HepG2 (cell line): ENCODE measurements around the gene RASL10A. TPM values are rescaled to one million over a fixed set of nuclear protein-coding genes. Genes with fewer than 3 reads are reported as not detected.

ENCODE experiments used
- ATF7 ChIP-seq, 2 experiments: fragments of 450-650 bp in 1 of 2; sonication (generic) in 1 of 2; formaldehyde crosslinking in 1 of 2; IDR thresholded peaks; 2 replicates each; pipeline versions ENCODE4 v1.4.0 to v1.6.1; 2016 to 2020; ENCODE audit warnings: antibody characterized with exemption in 1 of 2, mild to moderate bottlenecking in 1 of 2, missing genetic modification reagents in 1 of 2
- CCDC6 ChIP-seq: sonication (generic); formaldehyde crosslinking; IDR thresholded peaks from 2 replicates; pipeline ENCODE4 v1.8.1; 2022; ENCODE audit warnings: mild to moderate bottlenecking, missing genetic modification reagents, moderate library complexity
- HNF4G ChIP-seq, 2 experiments: sonication (generic) in 1 of 2; formaldehyde crosslinking in 1 of 2; IDR thresholded peaks; 2 replicates each; pipeline versions ENCODE4 v1.4.0 to v1.6.1; 2011 to 2020; ENCODE audit warnings: borderline replicate concordance in 2 of 2, low read depth in 2 of 2, mild to moderate bottlenecking in 2 of 2, low read length in 1 of 2, missing genetic modification reagents in 1 of 2, moderate library complexity in 1 of 2
- HNRNPH1 ChIP-seq: fragments of 200-400 bp; formaldehyde crosslinking; optimal IDR thresholded peaks from 2 replicates; pipeline ENCODE3; 2017; ENCODE audit warnings: mild to moderate bottlenecking, low read depth, low read length
- HNRNPUL1 ChIP-seq: fragments of 200-400 bp; formaldehyde crosslinking; IDR thresholded peaks from 2 replicates; pipeline ENCODE4 v1.6.1; 2017; ENCODE audit warnings: low read depth, mild to moderate bottlenecking, low read length, moderate library complexity
- HOXA3 ChIP-seq: sonication (generic); formaldehyde crosslinking; IDR thresholded peaks from 2 replicates; pipeline ENCODE4 v1.5.0; 2020; ENCODE audit warnings: missing genetic modification reagents
- KLF13 ChIP-seq: sonication (generic); formaldehyde crosslinking; IDR thresholded peaks from 2 replicates; pipeline ENCODE4 v1.4.0; 2020; ENCODE audit warnings: mild to moderate bottlenecking, missing genetic modification reagents
- KMT2A ChIP-seq: sonication (generic); formaldehyde crosslinking; IDR thresholded peaks from 2 replicates; pipeline ENCODE4 v1.4.0; 2020; ENCODE audit warnings: missing genetic modification reagents
- POLR2AphosphoS5 ChIP-seq: IDR thresholded peaks from 2 replicates; pipeline ENCODE4 v1.6.1; 2012; ENCODE audit warnings: low read depth, low read length
- TBL1XR1 ChIP-seq: fragments of 150-350 bp; IDR thresholded peaks from 2 replicates; pipeline ENCODE4 v1.6.1; 2014; ENCODE audit warnings: borderline replicate concordance, low read length; ENCODE audit not compliant: partially characterized antibody
- ZNF142 ChIP-seq: sonication (generic); formaldehyde crosslinking; IDR thresholded peaks from 2 replicates; pipeline ENCODE4 v1.4.0; 2020; ENCODE audit warnings: missing genetic modification reagents
- ZNF264 ChIP-seq: sonication (generic); formaldehyde crosslinking; IDR thresholded peaks from 2 replicates; pipeline ENCODE4 v1.4.0; 2020; ENCODE audit warnings: missing genetic modification reagents
- ZNF367 ChIP-seq: sonication (generic); formaldehyde crosslinking; IDR thresholded peaks from 2 replicates; pipeline ENCODE4 v1.4.0; 2020; ENCODE audit warnings: missing genetic modification reagents, borderline replicate concordance
- ZNF501 ChIP-seq: sonication (generic); formaldehyde crosslinking; IDR thresholded peaks from 2 replicates; pipeline ENCODE4 v1.5.1; 2020; ENCODE audit warnings: mild to moderate bottlenecking, moderate library complexity, missing genetic modification reagents
- ZNF605 ChIP-seq: sonication (generic); formaldehyde crosslinking; IDR thresholded peaks from 2 replicates; pipeline ENCODE4 v1.8.0; 2022; ENCODE audit warnings: mild to moderate bottlenecking, missing genetic modification reagents
- ZNF780A ChIP-seq: sonication (generic); formaldehyde crosslinking; IDR thresholded peaks from 2 replicates; pipeline ENCODE4 v1.8.0; 2022; ENCODE audit warnings: mild to moderate bottlenecking, missing genetic modification reagents, moderate library complexity
- ZSCAN9 ChIP-seq: IDR thresholded peaks from 2 replicates; pipeline ENCODE4 v1.6.1; 2016; ENCODE audit warnings: borderline replicate concordance
- polyA plus RNA-seq, 8 experiments: library from polyadenylated mRNA; depleted of rRNA in 3 of 8; stranded (reverse) in 7 of 8; unstranded in 1 of 8; fragments of >200 nt; fragmentation: Illumina TruSeq in 4 of 8; extraction: Trizol in 4 of 8; gene quantifications; 2 replicates each; pipeline versions ENCODE4 v1.2.1 to v1.2.3, GENCODE V29; 2011 to 2016; ENCODE audit warnings: low read depth in 4 of 8, missing spikeins in 1 of 8, mixed read lengths in 1 of 8; ENCODE audit not compliant: insufficient read depth in 1 of 8
- total RNA-seq, 5 experiments: library from RNA; depleted of rRNA; stranded (reverse); fragments of >200 nt; fragmentation: Illumina TruSeq; extraction: Trizol; gene quantifications; 2 replicates each; pipeline ENCODE4 v1.2.3, GENCODE V29; 2016; ENCODE audit warnings: low read depth in 1 of 5
- TF ChIP-seq, protein P1 (sequence below): sonication (generic); formaldehyde crosslinking; IDR thresholded peaks from 2 replicates; pipeline ENCODE4 v1.4.0; 2020; ENCODE audit warnings: missing genetic modification reagents
- TF ChIP-seq, protein P2 (sequence below): sonication (generic); formaldehyde crosslinking; IDR thresholded peaks from 2 replicates; pipeline ENCODE4 v1.5.0; 2020; ENCODE audit warnings: mild to moderate bottlenecking, missing genetic modification reagents

RASL10A gene
- total and polyA plus RNA-seq, 2 of the 13 experiments (the other 11 are each of a cell fraction or from before 2014, with no cell fraction given): 0.05 to 0.22 TPM

DNA sequence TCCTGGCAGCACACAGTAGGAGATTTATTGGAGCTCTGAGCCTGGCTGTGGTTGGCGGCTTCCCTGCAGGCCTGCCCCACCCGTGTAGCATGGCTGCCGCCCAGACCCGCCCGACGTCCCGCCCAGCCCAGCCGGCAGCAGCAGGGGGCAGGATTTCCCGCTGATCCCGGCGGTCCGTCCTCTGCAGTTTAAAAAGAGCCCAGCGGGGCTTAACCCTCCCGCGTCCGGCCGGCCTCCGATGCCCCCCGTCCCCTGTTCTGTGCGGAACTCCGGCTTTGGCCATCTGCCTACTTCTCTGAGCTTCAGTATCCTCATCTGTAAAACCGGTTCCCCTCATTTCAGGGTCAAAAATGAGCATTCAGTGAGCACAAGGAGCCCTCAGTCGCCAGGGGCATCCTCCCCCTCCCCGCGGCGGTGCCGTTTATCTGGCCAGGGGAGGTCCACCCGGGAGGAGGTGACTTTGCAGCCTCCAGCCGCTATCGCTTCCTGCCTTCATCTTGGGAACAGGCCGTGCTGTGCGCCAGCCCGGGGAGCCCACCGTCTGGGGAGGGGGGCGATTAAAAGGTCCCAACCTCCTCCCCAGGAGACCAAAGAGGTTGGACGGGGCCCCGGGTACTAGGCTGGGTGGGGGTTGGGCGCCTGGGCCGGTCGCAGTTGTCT is 9.2 kb downstream of the RASL10A start, which contains the start of gene GAS2L1 (continued):
- TF ChIP-seq ZNF142 (CRISPR knock-in tag) (0 out of 2 replicates have a peak, but pooled peaks have one; percentile 5), HOXA3 (CRISPR knock-in tag) (peak; percentile 85), ZNF780A (CRISPR knock-in tag) (no peak), POLR2AphosphoS5 (no peak), ZNF501 (CRISPR knock-in tag) (peak; percentile 56; the same call in 1 of the 2 replicates), HNF4G (IDR thresholded peaks at IDR 0.05; ENCODE audit: borderline replicate concordance, low read depth, low read length) (0 out of 2 replicates have a peak, but pooled peaks have one; percentile 21), HNF4G (CRISPR knock-in tag; IDR thresholded peaks at IDR 0.05; ENCODE audit: borderline replicate concordance, low read depth) (no peak), HNRNPH1 (no peak), ZNF367 (CRISPR knock-in tag) (no peak), CCDC6 (CRISPR knock-in tag) (peak; percentile 45), KMT2A (CRISPR knock-in tag) (no peak), ZNF264 (CRISPR knock-in tag) (no peak), ATF7 (IDR thresholded peaks at IDR 0.05) (no peak), ATF7 (CRISPR knock-in tag; IDR thresholded peaks at IDR 0.05) (no peak), HNRNPUL1 (no peak), ZNF605 (CRISPR knock-in tag) (no peak), TBL1XR1 (no peak), KLF13 (CRISPR knock-in tag) (no peak), ZSCAN9 (no peak)
- TF ChIP-seq, protein P1, sequence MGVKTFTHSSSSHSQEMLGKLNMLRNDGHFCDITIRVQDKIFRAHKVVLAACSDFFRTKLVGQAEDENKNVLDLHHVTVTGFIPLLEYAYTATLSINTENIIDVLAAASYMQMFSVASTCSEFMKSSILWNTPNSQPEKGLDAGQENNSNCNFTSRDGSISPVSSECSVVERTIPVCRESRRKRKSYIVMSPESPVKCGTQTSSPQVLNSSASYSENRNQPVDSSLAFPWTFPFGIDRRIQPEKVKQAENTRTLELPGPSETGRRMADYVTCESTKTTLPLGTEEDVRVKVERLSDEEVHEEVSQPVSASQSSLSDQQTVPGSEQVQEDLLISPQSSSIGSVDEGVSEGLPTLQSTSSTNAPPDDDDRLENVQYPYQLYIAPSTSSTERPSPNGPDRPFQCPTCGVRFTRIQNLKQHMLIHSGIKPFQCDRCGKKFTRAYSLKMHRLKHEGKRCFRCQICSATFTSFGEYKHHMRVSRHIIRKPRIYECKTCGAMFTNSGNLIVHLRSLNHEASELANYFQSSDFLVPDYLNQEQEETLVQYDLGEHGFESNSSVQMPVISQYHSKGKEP: no peak
- TF ChIP-seq, protein P2, sequence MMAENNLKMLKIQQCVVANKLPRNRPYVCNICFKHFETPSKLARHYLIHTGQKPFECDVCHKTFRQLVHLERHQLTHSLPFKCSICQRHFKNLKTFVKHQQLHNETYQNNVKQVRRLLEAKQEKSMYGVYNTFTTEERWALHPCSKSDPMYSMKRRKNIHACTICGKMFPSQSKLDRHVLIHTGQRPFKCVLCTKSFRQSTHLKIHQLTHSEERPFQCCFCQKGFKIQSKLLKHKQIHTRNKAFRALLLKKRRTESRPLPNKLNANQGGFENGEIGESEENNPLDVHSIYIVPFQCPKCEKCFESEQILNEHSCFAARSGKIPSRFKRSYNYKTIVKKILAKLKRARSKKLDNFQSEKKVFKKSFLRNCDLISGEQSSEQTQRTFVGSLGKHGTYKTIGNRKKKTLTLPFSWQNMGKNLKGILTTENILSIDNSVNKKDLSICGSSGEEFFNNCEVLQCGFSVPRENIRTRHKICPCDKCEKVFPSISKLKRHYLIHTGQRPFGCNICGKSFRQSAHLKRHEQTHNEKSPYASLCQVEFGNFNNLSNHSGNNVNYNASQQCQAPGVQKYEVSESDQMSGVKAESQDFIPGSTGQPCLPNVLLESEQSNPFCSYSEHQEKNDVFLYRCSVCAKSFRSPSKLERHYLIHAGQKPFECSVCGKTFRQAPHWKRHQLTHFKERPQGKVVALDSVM (CRISPR knock-in tag): peak; percentile 84
